NCI-H69 (cell line): ENCODE measurements around the gene PCDHB16.
A peak's percentile ranks its signal among the peaks of the same experiment; 100 is the strongest.
"Not testable (repeated sequence)": the region's sequence is repeated elsewhere in the genome, so short reads cannot be mapped to it uniquely, and the experiment has no call there.

ENCODE experiments used
- DNase-seq: peaks from one replicate; lab custom pipeline; 2025; lab: John Stamatoyannopoulos, UW

PCDHB16 gene

GRCh38 chr5:141182248-141182647 is at the start of gene PCDHB16:
PCDHB16 (plus strand) TSS chr5:141182387; CDS start chr5:141182560, 173 bp downstream.
- peak; percentile 35 for DNase-seq

DNA sequence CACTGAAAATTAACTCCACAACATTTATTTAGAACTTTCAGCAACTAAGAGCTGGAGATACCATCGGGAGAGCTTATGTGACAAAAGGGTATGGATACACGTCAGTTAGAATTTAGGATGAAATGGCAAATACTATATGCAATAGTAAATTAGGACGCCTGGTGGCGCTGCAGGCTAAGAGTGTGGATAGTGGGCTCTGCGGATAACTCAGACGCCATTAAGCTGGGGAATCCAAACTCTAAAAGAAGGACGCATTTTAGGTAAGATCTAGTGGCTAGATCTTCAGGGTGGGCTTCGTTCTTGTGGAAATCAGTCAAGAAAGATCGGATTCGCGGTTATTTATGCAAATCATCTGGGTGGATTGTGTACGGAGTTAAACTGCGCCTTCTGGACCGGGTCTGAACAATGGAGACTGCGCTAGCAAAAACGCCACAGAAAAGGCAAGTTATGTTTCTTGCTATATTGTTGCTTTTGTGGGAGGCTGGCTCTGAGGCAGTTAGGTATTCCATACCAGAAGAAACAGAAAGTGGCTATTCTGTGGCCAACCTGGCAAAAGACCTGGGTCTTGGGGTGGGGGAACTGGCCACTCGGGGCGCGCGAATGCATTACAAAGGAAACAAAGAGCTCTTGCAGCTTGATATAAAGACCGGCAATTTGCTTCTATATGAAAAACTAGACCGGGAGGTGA is 47.0 kb upstream of the PCDHB16 start, which contains the start of gene PCDHB5:
TSS of gene PCDHB5 (plus strand) at position 177 of the 688 bp plus-strand sequence. CDS start at position 406, 229 bp downstream.
- peak; percentile 14 for DNase-seq

DNA sequence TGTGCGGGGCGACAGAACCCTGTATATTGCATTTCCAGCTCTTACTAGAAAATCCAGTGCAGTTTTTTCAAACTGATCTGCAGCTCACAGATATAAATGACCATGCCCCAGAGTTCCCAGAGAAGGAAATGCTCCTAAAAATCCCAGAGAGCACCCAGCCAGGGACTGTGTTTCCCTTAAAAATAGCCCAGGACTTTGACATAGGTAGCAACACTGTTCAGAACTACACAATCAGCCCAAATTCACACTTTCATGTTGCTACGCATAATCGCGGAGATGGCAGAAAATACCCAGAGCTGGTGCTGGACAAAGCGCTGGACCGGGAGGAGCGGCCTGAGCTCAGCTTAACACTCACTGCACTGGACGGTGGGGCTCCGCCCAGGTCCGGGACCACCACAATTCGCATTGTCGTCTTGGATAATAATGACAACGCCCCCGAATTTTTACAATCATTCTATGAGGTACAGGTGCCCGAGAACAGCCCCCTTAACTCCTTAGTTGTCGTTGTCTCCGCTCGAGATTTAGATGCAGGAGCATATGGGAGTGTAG is 46.4 kb upstream of the PCDHB16 start:
- DNase-seq = no peak

- DNase-seq = not testable (repeated sequence)
Measured at GRCh38 chr5:141137346-141137745, 44.8 kb upstream of the PCDHB16 start.

- peak; percentile 29 for DNase-seq
Measured at GRCh38 chr5:141149812-141150211, 32.4 kb upstream of the PCDHB16 start, which contains the start of gene PCDHB6. PCDHB6 (plus strand) TSS chr5:141150057; CDS start chr5:141150258, 201 bp downstream.

GRCh38 chr5:141150224-141150992 is 31.8 kb upstream of the PCDHB16 start:
- no peak for DNase-seq

GRCh38 chr5:141150993-141151325 is 31.2 kb upstream of the PCDHB16 start:
- DNase-seq = no peak

GRCh38 chr5:141151632-141152031 is 30.6 kb upstream of the PCDHB16 start:
- not testable (repeated sequence) for DNase-seq

GRCh38 chr5:141152096-141152495 is 30.1 kb upstream of the PCDHB16 start:
- DNase-seq = not testable (repeated sequence)

DNA sequence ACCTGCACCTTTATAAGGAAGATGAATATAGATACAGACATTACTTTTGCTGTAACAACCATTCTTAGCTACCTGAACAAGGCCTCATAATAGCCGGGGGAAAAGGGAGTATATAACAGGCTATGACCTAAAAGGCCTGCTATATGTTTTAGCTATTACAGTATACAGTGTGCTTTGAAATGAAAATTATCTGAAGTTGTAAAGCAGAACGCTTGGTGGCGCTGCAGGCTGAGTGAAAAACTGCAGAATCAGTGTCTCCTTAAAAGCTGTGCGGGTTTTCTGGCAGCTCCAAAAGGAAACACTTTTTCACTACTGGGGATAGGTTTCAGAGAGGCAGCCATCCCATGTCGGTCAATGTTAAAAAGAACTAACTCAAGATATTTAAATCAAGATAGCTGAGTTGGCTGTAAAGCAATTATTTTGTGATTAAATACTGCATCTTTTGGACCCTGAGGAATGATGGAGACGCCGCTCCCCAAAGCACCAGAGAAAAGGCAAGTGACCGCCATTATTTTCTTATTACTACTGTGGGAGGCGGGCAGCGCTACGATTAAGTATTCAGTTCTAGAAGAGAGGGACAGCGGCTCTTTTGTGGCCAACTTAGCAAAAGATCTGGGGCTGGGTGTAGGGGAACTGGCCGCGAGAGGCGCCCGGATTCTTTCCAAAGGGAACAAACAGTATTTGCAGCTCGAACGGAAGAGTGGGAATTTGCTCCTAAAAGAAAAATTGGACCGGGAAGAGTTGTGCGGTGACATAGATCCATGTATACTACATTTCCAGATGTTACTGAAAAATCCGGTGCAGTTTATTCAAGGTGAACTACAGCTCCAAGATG is 26.4 kb upstream of the PCDHB16 start:
- DNase-seq = peak; percentile 63

GRCh38 chr5:141157356-141157755 is 24.8 kb upstream of the PCDHB16 start:
- DNase-seq = not testable (repeated sequence)

DNA sequence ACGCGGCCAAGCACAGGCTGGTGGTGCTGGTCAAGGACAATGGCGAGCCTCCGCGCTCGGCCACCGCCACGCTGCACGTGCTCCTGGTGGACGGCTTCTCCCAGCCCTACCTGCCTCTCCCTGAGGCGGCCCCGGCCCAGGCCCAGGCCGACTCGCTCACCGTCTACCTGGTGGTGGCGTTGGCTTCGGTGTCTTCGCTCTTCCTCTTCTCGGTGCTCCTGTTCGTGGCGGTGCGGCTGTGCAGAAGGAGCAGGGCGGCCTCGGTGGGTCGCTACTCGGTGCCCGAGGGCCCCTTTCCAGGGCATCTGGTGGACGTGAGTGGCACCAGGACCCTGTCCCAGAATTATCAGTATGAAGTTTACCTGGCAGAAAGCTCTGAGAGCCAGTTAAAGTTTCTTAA is 24.3 kb upstream of the PCDHB16 start:
- DNase-seq = not testable (repeated sequence)

DNA sequence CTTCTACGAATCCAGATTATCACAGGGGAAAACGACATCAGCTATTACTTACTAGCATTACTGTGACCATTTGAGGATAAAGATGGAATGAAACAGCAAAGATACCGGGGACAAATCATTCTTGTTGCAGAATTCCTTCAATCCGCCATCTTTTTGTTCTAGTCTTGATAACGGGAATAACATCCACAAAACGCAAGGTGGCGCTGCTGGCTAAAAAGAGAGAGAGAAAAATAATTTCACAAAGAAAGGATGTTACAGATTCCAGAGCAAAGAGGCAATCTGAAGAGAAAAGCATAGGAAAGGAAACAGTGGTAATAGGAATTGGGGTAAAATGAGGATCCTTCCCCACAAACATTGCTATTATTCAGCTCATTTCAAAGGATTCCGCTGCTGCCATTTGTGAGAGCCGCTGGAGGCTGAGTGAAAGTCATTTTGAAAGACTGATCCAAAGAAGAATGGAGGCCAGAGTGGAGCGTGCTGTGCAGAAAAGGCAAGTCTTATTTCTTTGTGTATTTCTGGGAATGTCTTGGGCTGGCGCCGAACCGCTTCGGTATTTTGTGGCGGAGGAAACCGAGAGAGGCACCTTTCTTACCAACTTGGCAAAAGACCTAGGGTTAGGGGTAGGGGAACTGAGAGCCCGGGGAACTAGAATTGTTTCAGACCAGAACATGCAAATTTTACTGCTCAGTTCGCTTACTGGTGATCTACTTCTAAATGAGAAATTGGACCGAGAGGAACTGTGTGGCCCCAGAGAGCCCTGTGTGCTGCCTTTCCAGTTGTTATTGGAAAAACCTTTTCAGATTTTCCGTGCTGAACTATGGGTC is 9.6 kb upstream of the PCDHB16 start, which contains the start of gene PCDHB7:
TSS of gene PCDHB7 (plus strand) at position 264 of the 824 bp plus-strand sequence. CDS start at position 456, 192 bp downstream.
- peak; percentile 68 for DNase-seq

DNA sequence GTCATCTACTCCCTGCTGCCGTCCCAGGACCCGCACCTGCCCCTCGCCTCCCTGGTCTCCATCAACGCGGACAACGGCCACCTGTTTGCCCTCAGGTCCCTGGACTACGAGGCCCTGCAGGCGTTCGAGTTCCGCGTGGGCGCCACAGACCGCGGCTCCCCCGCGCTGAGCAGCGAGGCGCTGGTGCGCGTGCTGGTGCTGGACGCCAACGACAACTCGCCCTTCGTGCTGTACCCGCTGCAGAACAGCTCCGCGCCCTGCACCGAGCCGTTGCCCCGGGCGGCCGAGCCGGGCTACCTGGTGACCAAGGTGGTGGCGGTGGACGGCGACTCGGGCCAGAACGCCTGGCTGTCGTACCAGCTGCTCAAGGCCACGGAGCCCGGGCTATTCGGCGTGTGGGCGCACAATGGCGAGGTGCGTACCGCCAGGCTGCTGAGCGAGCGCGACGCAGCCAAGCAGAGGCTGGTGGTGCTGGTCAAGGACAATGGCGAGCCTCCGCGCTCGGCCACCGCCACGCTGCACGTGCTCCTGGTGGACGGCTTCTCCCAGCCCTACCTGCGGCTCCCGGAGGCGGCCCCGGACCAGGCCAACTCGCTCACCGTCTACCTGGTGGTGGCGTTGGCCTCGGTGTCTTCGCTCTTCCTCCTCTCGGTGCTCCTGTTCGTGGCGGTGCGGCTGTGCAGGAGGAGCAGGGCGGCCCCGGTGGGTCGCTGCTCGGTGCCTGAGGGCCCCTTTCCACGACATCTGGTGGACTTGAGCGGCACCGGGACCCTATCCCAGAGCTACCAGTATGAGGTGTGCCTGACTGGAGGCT is 7.7 kb upstream of the PCDHB16 start:
- DNase-seq = not testable (repeated sequence)

DNA sequence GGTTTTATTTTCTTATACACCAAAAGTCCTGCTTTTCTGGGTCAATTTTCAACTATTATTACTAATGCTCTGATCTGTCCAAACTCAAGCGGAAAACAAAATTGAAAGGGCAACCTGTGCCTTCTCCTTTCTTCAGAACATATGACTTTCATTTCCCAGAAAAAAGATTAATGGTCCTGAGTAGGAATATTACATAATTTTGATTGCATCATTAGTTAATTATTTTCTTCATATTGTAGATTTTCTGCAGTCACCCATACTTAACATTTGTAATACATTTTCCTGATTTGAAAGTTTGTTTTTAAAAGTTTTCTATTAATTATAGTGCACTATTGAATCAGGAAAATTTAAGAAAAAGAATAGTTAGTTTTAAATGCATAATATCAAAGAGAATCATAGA is 6.3 kb upstream of the PCDHB16 start:
- no peak for DNase-seq

DNA sequence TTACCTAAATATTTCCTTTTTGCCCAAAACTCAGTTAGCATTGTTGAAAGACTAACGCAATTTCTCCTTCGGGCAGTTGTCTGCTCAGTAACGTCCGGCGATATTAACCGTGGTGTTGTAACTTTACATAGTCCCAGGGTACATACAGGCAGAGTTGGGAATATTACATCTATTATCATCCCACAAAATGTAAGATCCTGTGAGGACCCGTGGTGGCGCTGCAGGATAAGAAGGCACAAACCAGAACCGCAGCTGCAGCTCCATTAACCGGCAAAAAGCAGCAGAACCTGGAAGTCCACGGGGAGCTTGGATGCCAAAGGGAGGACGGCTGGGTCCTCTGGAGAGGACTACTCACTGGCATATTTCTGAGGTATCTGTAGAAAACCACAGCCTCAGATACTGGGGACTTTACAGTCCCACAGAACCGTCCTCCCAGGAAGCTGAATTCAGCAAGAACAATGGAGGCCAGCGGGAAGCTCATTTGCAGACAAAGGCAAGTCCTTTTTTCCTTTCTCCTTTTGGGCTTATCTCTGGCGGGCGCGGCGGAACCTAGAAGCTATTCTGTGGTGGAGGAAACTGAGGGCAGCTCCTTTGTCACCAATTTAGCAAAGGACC is 4.5 kb upstream of the PCDHB16 start, which contains the start of gene PCDHB8:
TSS of gene PCDHB8 (plus strand) at position 214 of the 615 bp plus-strand sequence. CDS start at position 459, 245 bp downstream.
- peak; percentile 69 for DNase-seq

GRCh38 chr5:141179371-141179770 is 2.8 kb upstream of the PCDHB16 start:
- not testable (repeated sequence) for DNase-seq

- not testable (repeated sequence) for DNase-seq
Measured at GRCh38 chr5:141179876-141180275, 2.3 kb upstream of the PCDHB16 start.

DNA sequence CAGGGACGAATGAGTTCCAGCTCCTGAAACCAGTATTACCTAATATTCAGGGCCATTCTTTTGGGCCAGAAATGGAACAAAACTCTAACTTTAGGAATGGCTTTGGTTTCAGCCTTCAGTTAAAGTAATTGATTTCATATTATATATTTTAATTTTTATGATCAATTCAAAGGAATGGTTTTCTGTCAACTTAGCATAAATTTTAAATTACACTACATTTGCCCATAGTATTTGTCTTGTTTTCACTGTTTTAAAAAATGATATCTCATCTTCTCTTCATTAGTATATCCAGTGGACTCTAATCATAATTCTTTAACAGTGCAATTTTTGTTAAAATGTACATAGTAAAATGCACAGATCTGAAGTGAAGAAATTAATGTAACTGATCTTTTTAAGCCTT is 1.9 kb upstream of the PCDHB16 start:
- no peak for DNase-seq
